GM18861 (cell line): ENCODE results near the gene WWC1.
A peak's percentile ranks its signal among the peaks of the same experiment; 100 is the strongest.

Experiments used
- ATAC-seq: cut with Tn5 transposase; IDR thresholded peaks from one replicate; pipeline ENCODE4 v1.9.1; 2021; ENCODE audit not compliant: unreplicated experiment

The WWC1 gene

GRCh38 chr5:168479166-168479565 lies 187.7 kb downstream of the WWC1 start:
- no peak for ATAC-seq

GRCh38 chr5:168480601-168481000 lies 189.2 kb downstream of the WWC1 start:
- ATAC-seq = no peak

- peak; percentile 93 for ATAC-seq
Measured at GRCh38 chr5:168481330-168481788, 189.9 kb downstream of the WWC1 start.

- ATAC-seq = no peak
Measured at GRCh38 chr5:168482361-168482760, 190.9 kb downstream of the WWC1 start.

GRCh38 chr5:168486136-168486879 lies 194.9 kb downstream of the WWC1 start, which contains the start of gene RARS1:
RARS1 (plus strand) TSS chr5:168486471; CDS start chr5:168486499, 28 bp downstream.
- ATAC-seq = peak; percentile 84

GRCh38 chr5:168489059-168489458 lies 197.6 kb downstream of the WWC1 start:
- no peak for ATAC-seq

GRCh38 chr5:168494057-168494555 lies 202.7 kb downstream of the WWC1 start:
- ATAC-seq = no peak

- no peak for ATAC-seq
Measured at GRCh38 chr5:168502563-168503237, 211.3 kb downstream of the WWC1 start.

GRCh38 chr5:168513861-168514428 lies 222.5 kb downstream of the WWC1 start:
- ATAC-seq = no peak
